ENCODE measurements around the gene SEMA4F. TPM values are rescaled to one million over a fixed set of nuclear protein-coding genes. Genes with fewer than 3 reads are reported as not detected.

Gene SEMA4F, protein sequence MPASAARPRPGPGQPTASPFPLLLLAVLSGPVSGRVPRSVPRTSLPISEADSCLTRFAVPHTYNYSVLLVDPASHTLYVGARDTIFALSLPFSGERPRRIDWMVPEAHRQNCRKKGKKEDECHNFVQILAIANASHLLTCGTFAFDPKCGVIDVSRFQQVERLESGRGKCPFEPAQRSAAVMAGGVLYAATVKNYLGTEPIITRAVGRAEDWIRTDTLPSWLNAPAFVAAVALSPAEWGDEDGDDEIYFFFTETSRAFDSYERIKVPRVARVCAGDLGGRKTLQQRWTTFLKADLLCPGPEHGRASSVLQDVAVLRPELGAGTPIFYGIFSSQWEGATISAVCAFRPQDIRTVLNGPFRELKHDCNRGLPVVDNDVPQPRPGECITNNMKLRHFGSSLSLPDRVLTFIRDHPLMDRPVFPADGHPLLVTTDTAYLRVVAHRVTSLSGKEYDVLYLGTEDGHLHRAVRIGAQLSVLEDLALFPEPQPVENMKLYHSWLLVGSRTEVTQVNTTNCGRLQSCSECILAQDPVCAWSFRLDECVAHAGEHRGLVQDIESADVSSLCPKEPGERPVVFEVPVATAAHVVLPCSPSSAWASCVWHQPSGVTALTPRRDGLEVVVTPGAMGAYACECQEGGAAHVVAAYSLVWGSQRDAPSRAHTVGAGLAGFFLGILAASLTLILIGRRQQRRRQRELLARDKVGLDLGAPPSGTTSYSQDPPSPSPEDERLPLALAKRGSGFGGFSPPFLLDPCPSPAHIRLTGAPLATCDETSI
- 2.9 and 3.3 TPM in 2 replicates for total RNA-seq

DNA sequence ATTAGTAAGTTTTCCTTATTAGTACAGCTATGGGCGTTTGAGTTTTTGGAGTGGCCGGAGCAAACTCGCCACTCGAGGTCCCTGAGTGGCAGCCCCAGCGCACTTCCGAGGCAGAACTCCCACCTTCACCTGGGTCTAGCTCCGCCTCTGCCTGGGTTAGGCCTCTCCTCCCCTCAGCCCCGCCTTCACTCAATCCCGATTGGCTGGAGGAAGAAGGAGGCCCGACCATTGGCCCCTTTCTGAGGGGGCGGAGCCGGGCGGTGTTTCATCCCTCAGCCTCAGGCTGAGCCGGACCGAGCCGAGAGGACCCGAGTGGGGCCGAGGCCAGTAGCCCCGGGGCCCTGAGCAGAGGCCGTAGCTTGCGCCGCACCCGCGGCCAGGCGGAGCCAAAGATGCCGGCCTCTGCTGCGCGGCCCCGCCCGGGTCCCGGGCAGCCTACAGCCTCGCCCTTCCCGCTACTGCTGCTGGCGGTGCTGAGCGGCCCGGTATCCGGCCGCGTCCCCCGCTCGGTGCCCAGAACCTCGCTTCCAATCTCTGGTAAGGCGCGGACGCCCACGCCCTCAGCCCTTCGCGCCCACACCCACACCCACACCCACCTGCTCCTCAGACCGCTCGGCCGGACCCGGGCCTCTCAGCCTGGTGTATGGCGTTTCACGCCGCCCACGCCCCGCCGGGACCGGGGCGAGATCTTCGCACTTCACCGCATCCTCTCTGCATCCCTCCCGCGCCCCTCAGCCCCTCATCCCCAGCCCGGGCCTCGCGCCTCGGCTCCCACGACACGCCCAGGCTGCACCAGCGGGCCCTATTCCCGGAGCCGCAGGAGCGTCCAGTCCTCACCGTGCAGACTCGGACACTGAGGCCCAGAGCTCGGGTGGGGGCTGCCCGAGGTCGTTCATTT lies at the start of gene SEMA4F:
Gene SEMA4F, plus strand, starts transcription at position 263 of the 898 bp plus-strand sequence. Its CDS starts 130 bp downstream, at position 393.

DNA sequence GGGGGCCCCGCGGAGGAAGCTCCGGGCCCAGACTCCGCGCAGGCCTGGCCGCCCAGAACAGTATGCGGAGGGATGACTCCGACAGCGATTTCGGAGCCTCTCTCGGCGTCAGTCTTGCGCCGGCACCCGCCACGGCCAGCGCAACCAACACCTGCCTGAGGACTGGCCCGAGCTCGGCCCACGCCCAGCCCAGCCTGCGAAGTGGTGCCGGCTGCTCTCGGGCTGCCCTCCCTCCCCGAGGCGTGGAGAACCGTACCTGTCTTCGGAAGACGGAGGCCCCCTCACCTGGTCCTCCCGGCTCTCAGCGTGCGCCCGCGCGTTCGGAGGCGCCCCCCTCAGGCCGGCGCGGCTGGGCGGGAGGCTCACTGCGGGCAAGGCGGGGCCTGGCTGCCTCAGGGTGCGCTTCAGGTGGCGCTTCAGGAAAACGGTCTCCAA lies 6.0 kb upstream of the SEMA4F start, which contains the start of gene M1AP:
Gene M1AP, minus strand, starts transcription at position 322 of the 435 bp plus-strand sequence. CDS start 8,055 bp downstream, outside the sequence.

Other genes with a start within 250 kb of the SEMA4F start
- gene C2orf81, start 232.6 kb upstream of the SEMA4F start, total RNA-seq = 0.98 and 1.1 TPM in 2 replicates
- 71.7 and 76.4 TPM in 2 replicates for gene WDR54, start 232.5 kb upstream of the SEMA4F start, total RNA-seq
- 9.6 and 11.0 TPM in 2 replicates for gene RTKN, start 212.3 kb upstream of the SEMA4F start, total RNA-seq
- 11.4 and 11.5 TPM in 2 replicates for gene INO80B, start 199.2 kb upstream of the SEMA4F start, total RNA-seq
- gene WBP1, start 195.8 kb upstream of the SEMA4F start, total RNA-seq = 22.0 and 25.6 TPM in 2 replicates
- gene MOGS, start 188.9 kb upstream of the SEMA4F start, total RNA-seq = 31.2 and 48.1 TPM in 2 replicates
- 19.9 and 30.9 TPM in 2 replicates for gene MRPL53, start 181.6 kb upstream of the SEMA4F start, total RNA-seq
- gene CCDC142, start 171.2 kb upstream of the SEMA4F start, total RNA-seq = 22.4 and 34.0 TPM in 2 replicates
- gene TTC31, start 171.2 kb upstream of the SEMA4F start, total RNA-seq = 12.9 and 16.0 TPM in 2 replicates
- gene LBX2, start 154.6 kb upstream of the SEMA4F start, total RNA-seq = 3.3 and 3.9 TPM in 2 replicates
- gene PCGF1, start 146.6 kb upstream of the SEMA4F start, total RNA-seq = 16.2 and 22.4 TPM in 2 replicates
- under 0.01 TPM in 1 of 2 replicates, not detected in the other for gene TLX2, start 139.8 kb upstream of the SEMA4F start, total RNA-seq
- not detected in 2 replicates for gene DQX1, start 128.0 kb upstream of the SEMA4F start, total RNA-seq
- 103 and 105 TPM in 2 replicates for gene AUP1, start 124.5 kb upstream of the SEMA4F start, total RNA-seq
- gene HTRA2, start 124.3 kb upstream of the SEMA4F start, total RNA-seq = 48.5 and 52.8 TPM in 2 replicates
- gene LOXL3, start 100.3 kb upstream of the SEMA4F start, total RNA-seq = 2.2 and 3.7 TPM in 2 replicates
- 14.7 and 15.6 TPM in 2 replicates for gene DOK1, start 99.5 kb upstream of the SEMA4F start, total RNA-seq
- not detected in 2 replicates for gene M1AP, start 5.9 kb upstream of the SEMA4F start, total RNA-seq
- 21.3 and 27.4 TPM in 2 replicates for gene HK2, start 179.9 kb downstream of the SEMA4F start, total RNA-seq

All from subcutaneous preadipocyte (primary cell).